Right atrium auricular region (tissue), 2 donors: ENCODE results near the gene SEMA3C. TPM values are rescaled to one million over a fixed set of nuclear protein-coding genes. Genes with fewer than 3 reads are reported as not detected.

ENCODE experiments used
- DNase-seq: peaks from one replicate; pipeline ENCODE4 v3.0.0-alpha.2; 2019; ENCODE audit warnings: low spot score
- H3K27ac ChIP-seq, 2 donors: fragments of 200-600 bp; sonication (generic); 1 replicate in 1 of 2; 2 replicates in 1 of 2; pipeline ENCODE4 v1.5.1; 2016 to 2019
- H3K27me3 ChIP-seq, 2 donors: fragments of 200-600 bp; sonication (generic); one replicate each; pipeline versions ENCODE4 v1.5.1 to v1.6.0; 2017 to 2019
- H3K36me3 ChIP-seq: fragments of 200-600 bp; sonication (generic); one replicate; pipeline ENCODE4 v1.5.1; 2016
- H3K4me1 ChIP-seq, 2 donors: fragments of 200-600 bp; sonication (generic); one replicate each; pipeline versions ENCODE4 v1.5.1 to v1.6.0; 2017 to 2019
- H3K4me3 ChIP-seq, 2 donors: fragments of 200-600 bp; sonication (generic); 1 replicate in 1 of 2; 2 replicates in 1 of 2; pipeline ENCODE4 v1.5.1; 2017 to 2019; ENCODE audit warnings: mild to moderate bottlenecking in 1 of 2, moderate library complexity in 1 of 2
- H3K9me3 ChIP-seq, 2 donors: fragments of 200-600 bp; sonication (generic); one replicate each; pipeline ENCODE4 v1.5.1; 2019
- CTCF ChIP-seq, 2 donors: fragments of 200-600 bp; sonication (generic); IDR thresholded peaks; one replicate each; pipeline ENCODE4 v1.5.1; 2019; ENCODE audit warnings: antibody characterized with exemption in 2 of 2
- total RNA-seq, 2 donors: library from RNA; depleted of rRNA; stranded (reverse); fragments of >200 nt; gene quantifications; one replicate each; pipeline ENCODE4 v1.1.0, GENCODE V29; 2016

Gene SEMA3C
- total RNA-seq, 2 donors from 2014 or later, result 58.3 to 61.6 TPM

- no peaks in the 10 kb centered on the region for H3K27me3 ChIP-seq
- no peak overlapping the region for H3K4me3 ChIP-seq
- DNase-seq, result no peak
- H3K36me3 ChIP-seq, result no peaks in the 10 kb centered on the region
- no peaks in the 10 kb centered on the region for H3K4me1 ChIP-seq
- H3K9me3 ChIP-seq, result no peaks in the 10 kb centered on the region
- no peak overlapping the region for H3K27ac ChIP-seq
- TF ChIP-seq CTCF (IDR thresholded peaks at IDR 0.05), result no peak
Measured at GRCh38 chr7:80957226-80957777, 38.5 kb upstream of the SEMA3C start.

- no peaks in the 10 kb centered on the region for H3K36me3 ChIP-seq
- peak overlapping the region in 1 of 2 donors; percentile 32 for H3K27ac ChIP-seq
- no peak overlapping the region for H3K4me3 ChIP-seq
- no peak for TF ChIP-seq CTCF (IDR thresholded peaks at IDR 0.05)
- no peaks in the 10 kb centered on the region for H3K27me3 ChIP-seq
- peaks cover 0 to 7% of the 10 kb centered on the region in 2 donors for H3K4me1 ChIP-seq
- no peaks in the 10 kb centered on the region for H3K9me3 ChIP-seq
- no peak for DNase-seq
Measured at GRCh38 chr7:80954191-80954590, 35.3 kb upstream of the SEMA3C start.

GRCh38 chr7:80950550-80950967, 31.7 kb upstream of the SEMA3C start:
- peaks cover 0 to 7% of the 10 kb centered on the region in 2 donors for H3K4me1 ChIP-seq
- H3K36me3 ChIP-seq, result no peaks in the 10 kb centered on the region
- no peak for TF ChIP-seq CTCF (IDR thresholded peaks at IDR 0.05)
- no peaks in the 10 kb centered on the region for H3K9me3 ChIP-seq
- no peak for DNase-seq
- H3K27me3 ChIP-seq, result no peaks in the 10 kb centered on the region
- H3K27ac ChIP-seq, result peak overlapping the region; percentile 49 to 80
- H3K4me3 ChIP-seq, result no peak overlapping the region

- peak overlapping the region in 1 of 2 donors; percentile 80 for H3K27ac ChIP-seq
- H3K27me3 ChIP-seq, result no peaks in the 10 kb centered on the region
- H3K36me3 ChIP-seq, result no peaks in the 10 kb centered on the region
Measured at GRCh38 chr7:80949449-80949848, 30.6 kb upstream of the SEMA3C start.

GRCh38 chr7:80946858-80947257, 28.0 kb upstream of the SEMA3C start:
- TF ChIP-seq CTCF (IDR thresholded peaks at IDR 0.05), result no peak
- no peak overlapping the region for H3K4me3 ChIP-seq
- no peaks in the 10 kb centered on the region for H3K27me3 ChIP-seq
- no peaks in the 10 kb centered on the region for H3K9me3 ChIP-seq
- DNase-seq, result no peak
- peaks cover 0 to 16% of the 10 kb centered on the region in 2 donors for H3K4me1 ChIP-seq
- H3K27ac ChIP-seq, result no peak overlapping the region
- no peaks in the 10 kb centered on the region for H3K36me3 ChIP-seq

More at GRCh38 chr7:80949449-80949848, 30.6 kb upstream of the SEMA3C start:
- TF ChIP-seq CTCF (IDR thresholded peaks at IDR 0.05), result no peak
- Histone ChIP-seq H3K9me3 (no peaks in the 10 kb centered on the region), H3K4me3 (no peak overlapping the region), H3K4me1 (peaks cover 0 to 7% of the 10 kb centered on the region in 2 donors)
- no peak for DNase-seq

GRCh38 chr7:80945976-80946375, 27.1 kb upstream of the SEMA3C start:
- DNase-seq, result no peak
- no peaks in the 10 kb centered on the region for H3K36me3 ChIP-seq
- peaks cover 0 to 24% of the 10 kb centered on the region in 2 donors for H3K4me1 ChIP-seq
- no peaks in the 10 kb centered on the region for H3K27me3 ChIP-seq
- no peak overlapping the region for H3K27ac ChIP-seq
- no peaks in the 10 kb centered on the region for H3K9me3 ChIP-seq
- H3K4me3 ChIP-seq, result no peak overlapping the region
- TF ChIP-seq CTCF (IDR thresholded peaks at IDR 0.05), result no peak
